Amygdala (tissue), 56 donors: Measurements from ENCODE around the gene HDAC4.

ENCODE experiments used
- DNase-seq, 56 donors: peaks; one replicate each; lab custom pipeline; 2025; lab: John Stamatoyannopoulos, UW

The HDAC4 gene

GRCh38 chr2:239249048-239249447 is 151.8 kb downstream of the HDAC4 start:
- no peak for DNase-seq

- DNase-seq = no peak
Measured at GRCh38 chr2:239247401-239248245, 153.2 kb downstream of the HDAC4 start.

- no peak for DNase-seq
Measured at GRCh38 chr2:239246723-239247122, 154.1 kb downstream of the HDAC4 start.

- no peak for DNase-seq
Measured at GRCh38 chr2:239245872-239246721, 154.7 kb downstream of the HDAC4 start.

- no peak for DNase-seq
Measured at GRCh38 chr2:239245107-239245506, 155.7 kb downstream of the HDAC4 start.

- no peak for DNase-seq
Measured at GRCh38 chr2:239244625-239245024, 156.2 kb downstream of the HDAC4 start.

GRCh38 chr2:239241431-239241960 is 159.3 kb downstream of the HDAC4 start:
- DNase-seq = no peak

GRCh38 chr2:239240414-239240881 is 160.4 kb downstream of the HDAC4 start:
- peak in 45 of 56 donors; percentile 27 to 88 (median 67) for DNase-seq

- peak in 17 of 56 donors; percentile 50 to 73 (median 61) for DNase-seq
Measured at GRCh38 chr2:239239607-239240413, 161.0 kb downstream of the HDAC4 start.

- no peak for DNase-seq
Measured at GRCh38 chr2:239238839-239239606, 161.8 kb downstream of the HDAC4 start.

GRCh38 chr2:239238381-239238780 is 162.4 kb downstream of the HDAC4 start:
- DNase-seq = no peak

- DNase-seq = no peak
Measured at GRCh38 chr2:239236808-239237205, 164.0 kb downstream of the HDAC4 start.

GRCh38 chr2:239236043-239236807 is 164.6 kb downstream of the HDAC4 start:
- DNase-seq = peak in 3 of 56 donors; percentile 39 to 57 (median 52)

GRCh38 chr2:239235311-239235710 is 165.5 kb downstream of the HDAC4 start:
- DNase-seq = no peak

- DNase-seq = no peak
Measured at GRCh38 chr2:239234191-239235175, 166.3 kb downstream of the HDAC4 start.

GRCh38 chr2:239233576-239233975 is 167.2 kb downstream of the HDAC4 start:
- DNase-seq = no peak

GRCh38 chr2:239232195-239232578 is 168.6 kb downstream of the HDAC4 start:
- DNase-seq = no peak
